Subcutaneous adipose tissue (tissue), 4 donors: ENCODE data around the gene SLFN12L. TPM values are rescaled to one million over a fixed set of nuclear protein-coding genes. Genes with fewer than 3 reads are reported as not detected.

Source experiments
- total RNA-seq, 4 donors: library from RNA; depleted of rRNA; stranded (reverse); fragments of >200 nt; gene quantifications; one replicate each; pipeline ENCODE4 v1.1.0, GENCODE V29; 2016
- TF ChIP-seq, protein P1 (sequence below): fragments of 450-650 bp; IDR thresholded peaks from one replicate; pipeline ENCODE4 v1.5.1; 2016; ENCODE audit warnings: low read depth, mild to moderate bottlenecking, control low read depth, antibody characterized with exemption, moderate library complexity

Gene SLFN12L
- total RNA-seq, 4 donors from 2014 or later, result 2.9 to 20.5 (median 4.1) TPM

DNA sequence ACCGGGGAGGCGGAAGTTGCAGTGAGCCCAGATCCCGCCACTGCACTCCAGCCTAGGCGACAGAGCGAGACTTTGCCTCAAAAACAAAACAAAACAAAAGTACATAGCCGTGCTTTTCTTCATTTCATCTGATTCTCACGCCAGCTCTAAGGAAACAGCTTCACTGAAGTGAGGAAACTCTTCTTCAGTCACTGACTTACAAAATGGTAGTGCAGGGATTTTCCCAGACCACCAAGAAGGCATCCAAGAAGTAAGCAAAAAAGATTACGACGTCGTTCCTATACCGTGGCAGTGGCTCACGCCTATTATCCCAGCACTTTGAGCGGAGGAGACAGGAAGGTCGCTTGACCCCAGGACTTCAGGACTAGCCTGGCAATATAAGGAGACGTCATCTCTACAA is 48.5 kb downstream of the SLFN12L start:
- TF ChIP-seq, protein P1, sequence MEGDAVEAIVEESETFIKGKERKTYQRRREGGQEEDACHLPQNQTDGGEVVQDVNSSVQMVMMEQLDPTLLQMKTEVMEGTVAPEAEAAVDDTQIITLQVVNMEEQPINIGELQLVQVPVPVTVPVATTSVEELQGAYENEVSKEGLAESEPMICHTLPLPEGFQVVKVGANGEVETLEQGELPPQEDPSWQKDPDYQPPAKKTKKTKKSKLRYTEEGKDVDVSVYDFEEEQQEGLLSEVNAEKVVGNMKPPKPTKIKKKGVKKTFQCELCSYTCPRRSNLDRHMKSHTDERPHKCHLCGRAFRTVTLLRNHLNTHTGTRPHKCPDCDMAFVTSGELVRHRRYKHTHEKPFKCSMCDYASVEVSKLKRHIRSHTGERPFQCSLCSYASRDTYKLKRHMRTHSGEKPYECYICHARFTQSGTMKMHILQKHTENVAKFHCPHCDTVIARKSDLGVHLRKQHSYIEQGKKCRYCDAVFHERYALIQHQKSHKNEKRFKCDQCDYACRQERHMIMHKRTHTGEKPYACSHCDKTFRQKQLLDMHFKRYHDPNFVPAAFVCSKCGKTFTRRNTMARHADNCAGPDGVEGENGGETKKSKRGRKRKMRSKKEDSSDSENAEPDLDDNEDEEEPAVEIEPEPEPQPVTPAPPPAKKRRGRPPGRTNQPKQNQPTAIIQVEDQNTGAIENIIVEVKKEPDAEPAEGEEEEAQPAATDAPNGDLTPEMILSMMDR, result no peak

DNA sequence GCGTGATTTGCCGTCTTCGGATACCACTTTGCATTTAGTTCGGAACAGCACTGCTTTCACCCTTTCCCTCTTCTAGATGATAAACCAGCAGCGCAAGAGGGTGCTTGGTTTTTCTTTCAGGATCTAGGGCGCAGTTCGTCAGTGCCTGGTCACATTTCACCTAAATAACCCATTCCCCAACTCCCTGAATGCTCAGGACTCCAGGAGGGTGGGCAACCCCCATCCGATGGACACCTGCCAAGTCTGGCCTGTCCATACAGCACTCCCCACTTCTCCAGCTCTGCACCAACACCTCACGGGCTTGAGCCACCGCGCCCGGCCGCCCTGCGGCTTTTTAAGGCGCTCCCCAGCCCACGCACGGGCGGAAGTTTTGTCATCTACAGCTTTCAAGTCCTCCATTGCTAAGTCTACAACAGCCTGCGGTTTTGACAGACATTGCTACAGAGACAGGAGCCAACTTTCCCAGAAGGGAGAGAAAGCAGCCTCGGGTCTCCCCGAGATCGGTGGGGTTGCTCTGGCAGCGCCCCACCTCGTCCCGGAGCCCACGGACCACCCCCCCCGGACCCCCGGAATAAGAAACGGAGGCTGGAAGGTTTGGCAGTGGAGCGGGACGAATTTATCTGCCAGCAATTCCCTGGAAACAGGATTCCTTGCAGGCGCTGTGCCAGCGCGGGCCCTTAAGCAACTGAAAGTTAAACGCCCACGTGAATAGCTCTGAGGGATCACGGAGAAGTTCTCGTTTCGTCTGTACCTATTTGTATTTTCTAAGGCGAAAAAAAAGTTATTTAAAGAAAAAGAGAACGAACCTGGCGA is 50.4 kb downstream of the SLFN12L start:
- TF ChIP-seq, protein P1, result no peak

DNA sequence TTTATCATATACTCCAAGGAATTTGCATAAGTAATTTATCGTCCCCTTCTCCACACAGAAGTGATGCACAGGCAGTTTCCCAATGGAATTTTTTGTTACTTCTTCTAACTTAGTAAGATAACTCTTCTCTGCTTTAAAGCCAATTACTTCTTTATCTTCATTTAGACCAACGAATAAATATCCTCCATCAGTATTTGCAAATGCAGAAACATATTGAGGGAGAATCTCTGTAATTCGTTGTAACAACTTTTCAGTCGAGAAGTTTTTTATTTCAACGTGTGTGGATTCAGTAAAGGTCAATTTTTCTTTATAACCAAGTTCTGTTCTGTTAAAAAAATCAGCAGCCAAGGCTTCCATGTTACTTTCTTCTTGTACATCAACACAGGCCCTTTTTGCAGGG is 58.2 kb downstream of the SLFN12L start:
- TF ChIP-seq, protein P1, result no peak

DNA sequence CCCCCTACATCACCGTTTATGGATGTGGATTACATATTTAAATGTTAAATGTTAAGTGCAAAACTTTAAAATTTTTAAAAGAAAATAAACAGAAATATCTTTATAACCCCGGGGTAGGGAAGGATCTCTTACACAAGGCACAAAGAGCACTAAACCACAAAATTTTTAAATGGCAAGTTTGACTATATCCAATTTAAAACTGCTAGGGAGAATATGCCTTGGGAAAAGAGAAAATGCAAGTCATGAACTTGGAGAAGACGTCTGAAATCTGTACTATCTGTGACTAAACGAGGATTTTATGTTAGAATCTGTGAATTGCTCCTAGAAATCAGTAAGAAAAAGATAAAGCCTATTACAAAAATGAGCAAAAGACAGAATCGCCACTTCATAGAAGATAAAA is 60.2 kb downstream of the SLFN12L start:
- TF ChIP-seq, protein P1, result no peak

DNA sequence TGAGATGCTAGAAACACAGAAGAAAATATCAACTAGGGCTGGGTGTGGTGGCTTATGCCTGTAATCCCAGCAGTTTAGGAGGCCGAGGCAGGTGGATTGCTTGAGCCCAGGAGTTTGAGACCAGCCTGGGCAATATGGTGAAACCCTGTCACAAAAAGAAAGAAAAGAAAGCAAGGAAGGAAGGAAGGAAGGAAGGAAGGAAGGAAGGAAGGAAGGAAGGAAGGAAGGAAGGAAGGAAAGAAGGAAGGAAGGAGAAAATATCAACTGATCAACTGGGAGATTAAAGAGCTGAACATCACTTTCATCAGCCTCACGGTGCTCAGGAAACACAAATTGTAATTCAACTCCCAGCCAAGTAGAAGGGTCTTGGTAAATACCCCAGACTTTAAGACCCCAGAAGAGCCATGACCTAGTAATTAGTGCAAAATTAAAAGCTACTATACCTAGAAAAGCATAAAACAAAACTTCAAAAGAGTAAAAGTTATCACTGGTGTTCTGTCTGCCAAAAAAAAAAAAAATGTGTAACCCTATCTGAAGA is 61.1 kb downstream of the SLFN12L start:
- TF ChIP-seq, protein P1, result no peak

DNA sequence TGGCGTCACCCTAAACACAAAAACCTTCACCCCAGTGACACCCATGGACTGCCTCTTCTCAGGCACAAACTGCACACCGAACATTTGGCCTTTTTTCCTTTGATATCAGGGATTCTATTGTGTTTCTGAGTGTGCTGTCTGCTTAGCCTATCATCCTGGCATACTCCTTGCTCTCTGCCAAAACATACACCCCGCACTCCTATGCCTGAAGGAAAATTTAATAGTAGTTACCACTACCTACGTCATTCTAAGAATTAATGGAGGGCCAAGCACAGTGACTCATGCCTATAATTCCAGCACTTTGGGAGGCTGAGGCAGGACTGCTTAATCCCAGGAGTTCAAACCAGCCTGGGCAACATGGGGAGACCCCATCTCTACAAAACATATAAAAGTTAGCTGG is 69.0 kb downstream of the SLFN12L start:
- TF ChIP-seq, protein P1, result no peak

DNA sequence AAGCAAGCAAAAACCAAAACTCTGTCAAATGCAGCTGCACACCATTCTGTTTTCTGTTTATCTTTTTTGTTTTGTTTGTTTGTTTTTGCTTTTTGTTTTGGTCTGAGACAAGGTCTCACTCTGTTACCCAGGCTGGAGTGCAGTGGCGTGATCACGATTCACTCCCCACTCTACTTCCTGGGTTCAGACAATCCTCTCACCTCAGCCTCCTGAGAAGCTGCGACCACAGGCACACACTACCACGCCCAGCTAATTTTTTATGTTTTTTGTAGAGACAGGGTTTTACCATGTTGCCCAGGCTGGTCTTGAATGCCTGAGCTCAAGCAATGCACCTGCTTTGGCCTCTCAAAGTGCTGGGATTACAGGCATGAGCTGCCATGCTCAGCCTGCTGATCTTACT is 69.7 kb downstream of the SLFN12L start:
- TF ChIP-seq, protein P1, result no peak
